ENCODE measurements around the gene EHMT2. TPM values are rescaled to one million over a fixed set of nuclear protein-coding genes. Genes with fewer than 3 reads are reported as not detected.

Gene EHMT2
- total RNA-seq, 1 experiment from 2014 or later: 84.0 TPM

- Histone ChIP-seq H3K27me3 (ENCODE audit: insufficient read depth, low read length) (no peaks in the 10 kb centered on the region), H3K4me3 (replicated peaks in 1 of 2; ENCODE audit: low read depth in 1 of 2, low read length in 2 of 2) (no peak overlapping the region), H2AFZ (ENCODE audit: low read depth, low read length, poor library complexity, severe bottlenecking) (no peak overlapping the region), H4K20me1 (ENCODE audit: insufficient read depth) (no peaks in the 10 kb centered on the region), H3K9me3 (ENCODE audit: control insufficient read depth in 1 of 2, insufficient read depth in 1 of 2, low read depth in 1 of 2, low read length in 2 of 2) (no peaks in the 10 kb centered on the region), H3K79me2 (ENCODE audit: insufficient read depth, low read length) (no peaks in the 10 kb centered on the region), H3K9me2 (ENCODE audit: insufficient read depth) (no peaks in the 10 kb centered on the region), H3K36me3 (ENCODE audit: control insufficient read depth in 1 of 2, insufficient read depth in 2 of 2, low read length in 2 of 2) (no peaks in the 10 kb centered on the region), H3K27ac (ENCODE audit: low read depth, low read length) (no peak overlapping the region), H3K9ac (ENCODE audit: low read length) (no peak overlapping the region), H3K4me1 (ENCODE audit: control insufficient read depth in 1 of 2, insufficient read depth in 2 of 2, low read length in 2 of 2) (peaks cover 4 to 9% of the 10 kb centered on the region in 2 experiments; a peak in 3 of 4 replicates), H3K4me2 (ENCODE audit: low read length) (no peak overlapping the region)
- no TSS peak for BruUV-seq (replicated peaks)
- ChIA-PET RAD21 (ENCODE audit: low non-redundant PET in 1 of 2, low total read pairs in 2 of 2, uncharacterized antibody in 2 of 2, unreplicated experiment in 2 of 2) (no interaction called here), POLR2A (no interaction called here), CTCF (no interaction called here)
- DNase-seq (ENCODE audit: low read depth, low spot score): no peak
- intact Hi-C loops (cut with micrococcal nuclease): no loop called here
- TF ChIP-seq SIN3A (IDR thresholded peaks at IDR 0.05; ENCODE audit: low read depth): no peak
- TF ChIP-seq CEBPB (IDR thresholded peaks at IDR 0.05; ENCODE audit: low read depth): no peak
- TF ChIP-seq POLR2AphosphoS5 (IDR thresholded peaks at IDR 0.05; ENCODE audit: low read depth, low read length): no peak
- TF ChIP-seq EZH2phosphoT487 (IDR thresholded peaks at IDR 0.05; ENCODE audit: borderline replicate concordance): no peak
- TF ChIP-seq ZNF274 (IDR thresholded peaks at IDR 0.05; ENCODE audit: low read depth, low read length): no peak
- TF ChIP-seq FOSL1 (IDR thresholded peaks at IDR 0.05; ENCODE audit: low read depth): no peak
- ATAC-seq: no peak
These were observed 38.3 kb upstream of the EHMT2 start for GRCh38 chr6:31935823-31936222.

- ATAC-seq (no peak), DNase-seq (ENCODE audit: low read depth, low spot score) (no peak)
- intact Hi-C loops (cut with micrococcal nuclease): no loop called here
- H3K4me1 ChIP-seq (ENCODE audit: control insufficient read depth in 1 of 2, insufficient read depth in 2 of 2, low read length in 2 of 2): peaks cover 0 to under 1% of the 10 kb centered on the region in 2 experiments; a peak in 2 of 4 replicates
- H3K27me3 ChIP-seq (ENCODE audit: insufficient read depth, low read length): no peaks in the 10 kb centered on the region
- H4K20me1 ChIP-seq (ENCODE audit: insufficient read depth): no peaks in the 10 kb centered on the region
- no peaks in the 10 kb centered on the region for H3K36me3 ChIP-seq (ENCODE audit: control insufficient read depth in 1 of 2, insufficient read depth in 2 of 2, low read length in 2 of 2)
- ChIA-PET RAD21 (ENCODE audit: low non-redundant PET in 1 of 2, low total read pairs in 2 of 2, uncharacterized antibody in 2 of 2, unreplicated experiment in 2 of 2) (no interaction called here), CTCF (no interaction called here), POLR2A (no interaction called here)
- no peaks in the 10 kb centered on the region for H3K79me2 ChIP-seq (ENCODE audit: insufficient read depth, low read length)
- H3K9me2 ChIP-seq (ENCODE audit: insufficient read depth): no peaks in the 10 kb centered on the region
- no peak overlapping the region for H3K4me3 ChIP-seq (replicated peaks in 1 of 2; ENCODE audit: low read depth in 1 of 2, low read length in 2 of 2)
- H3K9ac ChIP-seq (ENCODE audit: low read length): no peak overlapping the region
- BruUV-seq (replicated peaks): no TSS peak
- no peaks in the 10 kb centered on the region for H3K9me3 ChIP-seq (ENCODE audit: control insufficient read depth in 1 of 2, insufficient read depth in 1 of 2, low read depth in 1 of 2, low read length in 2 of 2)
- H3K27ac ChIP-seq (ENCODE audit: low read depth, low read length): no peak overlapping the region
- no peak overlapping the region for H3K4me2 ChIP-seq (ENCODE audit: low read length)
- H2AFZ ChIP-seq (ENCODE audit: low read depth, low read length, poor library complexity, severe bottlenecking): no peak overlapping the region
- TF ChIP-seq ELF1 (IDR thresholded peaks at IDR 0.05; ENCODE audit: borderline replicate concordance, low read depth) (no peak), EZH2phosphoT487 (IDR thresholded peaks at IDR 0.05; ENCODE audit: borderline replicate concordance) (no peak), CTCF (IDR thresholded peaks at IDR 0.05 in 2 of 3, conservative IDR thresholded peaks at IDR 0.05 in 1 of 3; ENCODE audit: borderline replicate concordance in 1 of 3, insufficient read depth in 1 of 3, low read depth in 2 of 3, low read length in 2 of 3) (no peak), RAD21 (IDR thresholded peaks at IDR 0.05; ENCODE audit: low read depth) (no peak), SP1 (IDR thresholded peaks at IDR 0.05; ENCODE audit: low read depth) (no peak), EZH2 (IDR thresholded peaks at IDR 0.05) (no peak), MAX (IDR thresholded peaks at IDR 0.05) (no peak), REST (IDR thresholded peaks at IDR 0.05; ENCODE audit: low read depth) (no peak), ATF3 (IDR thresholded peaks at IDR 0.05) (no peak), POLR2AphosphoS5 (IDR thresholded peaks at IDR 0.05; ENCODE audit: low read depth, low read length) (no peak), POLR2A (IDR thresholded peaks at IDR 0.05; ENCODE audit: borderline replicate concordance, extremely low read depth, insufficient read depth, insufficient read length) (no peak)
These were observed 37.5 kb upstream of the EHMT2 start for GRCh38 chr6:31935021-31935420.

Measured in HCT116 (cell line).